Measurements from ENCODE around the gene GFM2.

GRCh38 chr5:74761241-74761640 is 5.7 kb downstream of the GFM2 start:
- TF ChIP-seq, protein P1, sequence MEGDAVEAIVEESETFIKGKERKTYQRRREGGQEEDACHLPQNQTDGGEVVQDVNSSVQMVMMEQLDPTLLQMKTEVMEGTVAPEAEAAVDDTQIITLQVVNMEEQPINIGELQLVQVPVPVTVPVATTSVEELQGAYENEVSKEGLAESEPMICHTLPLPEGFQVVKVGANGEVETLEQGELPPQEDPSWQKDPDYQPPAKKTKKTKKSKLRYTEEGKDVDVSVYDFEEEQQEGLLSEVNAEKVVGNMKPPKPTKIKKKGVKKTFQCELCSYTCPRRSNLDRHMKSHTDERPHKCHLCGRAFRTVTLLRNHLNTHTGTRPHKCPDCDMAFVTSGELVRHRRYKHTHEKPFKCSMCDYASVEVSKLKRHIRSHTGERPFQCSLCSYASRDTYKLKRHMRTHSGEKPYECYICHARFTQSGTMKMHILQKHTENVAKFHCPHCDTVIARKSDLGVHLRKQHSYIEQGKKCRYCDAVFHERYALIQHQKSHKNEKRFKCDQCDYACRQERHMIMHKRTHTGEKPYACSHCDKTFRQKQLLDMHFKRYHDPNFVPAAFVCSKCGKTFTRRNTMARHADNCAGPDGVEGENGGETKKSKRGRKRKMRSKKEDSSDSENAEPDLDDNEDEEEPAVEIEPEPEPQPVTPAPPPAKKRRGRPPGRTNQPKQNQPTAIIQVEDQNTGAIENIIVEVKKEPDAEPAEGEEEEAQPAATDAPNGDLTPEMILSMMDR (IDR thresholded peaks at IDR 0.05) = no peak
- TF ChIP-seq POLR2AphosphoS5 (IDR thresholded peaks at IDR 0.05; ENCODE audit: low read depth, low read length) = no peak
- TF ChIP-seq, protein P2, sequence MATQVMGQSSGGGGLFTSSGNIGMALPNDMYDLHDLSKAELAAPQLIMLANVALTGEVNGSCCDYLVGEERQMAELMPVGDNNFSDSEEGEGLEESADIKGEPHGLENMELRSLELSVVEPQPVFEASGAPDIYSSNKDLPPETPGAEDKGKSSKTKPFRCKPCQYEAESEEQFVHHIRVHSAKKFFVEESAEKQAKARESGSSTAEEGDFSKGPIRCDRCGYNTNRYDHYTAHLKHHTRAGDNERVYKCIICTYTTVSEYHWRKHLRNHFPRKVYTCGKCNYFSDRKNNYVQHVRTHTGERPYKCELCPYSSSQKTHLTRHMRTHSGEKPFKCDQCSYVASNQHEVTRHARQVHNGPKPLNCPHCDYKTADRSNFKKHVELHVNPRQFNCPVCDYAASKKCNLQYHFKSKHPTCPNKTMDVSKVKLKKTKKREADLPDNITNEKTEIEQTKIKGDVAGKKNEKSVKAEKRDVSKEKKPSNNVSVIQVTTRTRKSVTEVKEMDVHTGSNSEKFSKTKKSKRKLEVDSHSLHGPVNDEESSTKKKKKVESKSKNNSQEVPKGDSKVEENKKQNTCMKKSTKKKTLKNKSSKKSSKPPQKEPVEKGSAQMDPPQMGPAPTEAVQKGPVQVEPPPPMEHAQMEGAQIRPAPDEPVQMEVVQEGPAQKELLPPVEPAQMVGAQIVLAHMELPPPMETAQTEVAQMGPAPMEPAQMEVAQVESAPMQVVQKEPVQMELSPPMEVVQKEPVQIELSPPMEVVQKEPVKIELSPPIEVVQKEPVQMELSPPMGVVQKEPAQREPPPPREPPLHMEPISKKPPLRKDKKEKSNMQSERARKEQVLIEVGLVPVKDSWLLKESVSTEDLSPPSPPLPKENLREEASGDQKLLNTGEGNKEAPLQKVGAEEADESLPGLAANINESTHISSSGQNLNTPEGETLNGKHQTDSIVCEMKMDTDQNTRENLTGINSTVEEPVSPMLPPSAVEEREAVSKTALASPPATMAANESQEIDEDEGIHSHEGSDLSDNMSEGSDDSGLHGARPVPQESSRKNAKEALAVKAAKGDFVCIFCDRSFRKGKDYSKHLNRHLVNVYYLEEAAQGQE (IDR thresholded peaks at IDR 0.05; ENCODE audit: insufficient read depth in 1 of 2, low read depth in 2 of 2, low read length in 1 of 2) = no peak

All from Panc1 (cell line).